Lower lobe of right lung (tissue), 2 donors: ENCODE measurements around the gene MAML3. TPM values are rescaled to one million over a fixed set of nuclear protein-coding genes. Genes with fewer than 3 reads are reported as not detected.

Experiments used
- ATAC-seq, 2 donors: fragments of 200-7000 bp; cut with Tn5 transposase; one replicate each; pipeline ENCODE4 v1.9.1; 2020 to 2022; ENCODE audit warnings: mild to moderate bottlenecking in 2 of 2, moderate library complexity in 2 of 2
- DNase-seq: peaks from one replicate; pipeline ENCODE4 v3.0.0-alpha.2; 2020
- H3K27ac ChIP-seq: fragments of 200-600 bp; one replicate; pipeline ENCODE4 v1.8.0; 2022
- H3K27me3 ChIP-seq: fragments of 200-600 bp; one replicate; pipeline ENCODE4 v1.8.0; 2022; ENCODE audit warnings: low read depth
- H3K36me3 ChIP-seq: fragments of 200-600 bp; one replicate; pipeline ENCODE4 v1.8.0; 2022; ENCODE audit warnings: mild to moderate bottlenecking
- H3K4me1 ChIP-seq: fragments of 200-600 bp; one replicate; pipeline ENCODE4 v1.8.0; 2022
- H3K4me3 ChIP-seq: fragments of 200-600 bp; one replicate; pipeline ENCODE4 v1.8.0; 2022; ENCODE audit warnings: mild to moderate bottlenecking
- H3K9me3 ChIP-seq: fragments of 200-600 bp; one replicate; pipeline ENCODE4 v1.8.0; 2022
- intact Hi-C: fragments of 100-400 bp; cut with DNase I; formaldehyde crosslinking; loops from one replicate; pipeline ENCODE4 v1.11.0; 2022
- total RNA-seq: library from RNA; stranded (reverse); fragmentation: NEBNext Ultra II Directional; extraction: Animal tissue kit (Norgen Biotek cat#: 25700); gene quantifications from one replicate; pipeline ENCODE4 v1.2.1, GENCODE V29; 2021
- TF ChIP-seq, protein P1 (sequence below): fragments of 200-600 bp; IDR thresholded peaks from one replicate; pipeline ENCODE4 v1.8.0; 2022; ENCODE audit warnings: antibody characterized with exemption, mild to moderate bottlenecking
- donor health status: DM: no; HTN: yes; CAD: no; lungs with severe emphysema.

The MAML3 gene
- total RNA-seq, 1 donor from 2014 or later, result 12.5 TPM

DNA sequence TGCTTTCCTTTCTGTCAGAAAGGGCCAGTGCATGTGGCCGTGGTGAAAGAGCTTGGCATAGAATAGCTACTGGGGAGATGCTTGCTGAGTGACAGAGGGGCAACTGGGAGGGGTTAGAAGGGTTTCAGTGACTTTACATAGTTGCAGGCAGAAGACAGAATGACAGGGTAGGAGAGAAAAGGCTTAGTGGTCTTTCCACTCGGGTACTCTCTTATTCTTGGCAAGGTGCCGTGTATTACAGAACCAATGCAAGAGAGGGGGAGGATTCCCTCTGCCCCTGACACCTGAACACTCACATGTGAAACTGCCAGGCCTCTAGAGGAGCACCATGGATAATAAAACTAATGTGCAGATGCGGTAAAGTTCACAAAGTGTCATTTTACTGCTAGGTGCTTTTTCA lies 260.2 kb downstream of the MAML3 start:
- intact Hi-C loops, result no loop called here
- H3K4me3 ChIP-seq, result no peak overlapping the region

DNA sequence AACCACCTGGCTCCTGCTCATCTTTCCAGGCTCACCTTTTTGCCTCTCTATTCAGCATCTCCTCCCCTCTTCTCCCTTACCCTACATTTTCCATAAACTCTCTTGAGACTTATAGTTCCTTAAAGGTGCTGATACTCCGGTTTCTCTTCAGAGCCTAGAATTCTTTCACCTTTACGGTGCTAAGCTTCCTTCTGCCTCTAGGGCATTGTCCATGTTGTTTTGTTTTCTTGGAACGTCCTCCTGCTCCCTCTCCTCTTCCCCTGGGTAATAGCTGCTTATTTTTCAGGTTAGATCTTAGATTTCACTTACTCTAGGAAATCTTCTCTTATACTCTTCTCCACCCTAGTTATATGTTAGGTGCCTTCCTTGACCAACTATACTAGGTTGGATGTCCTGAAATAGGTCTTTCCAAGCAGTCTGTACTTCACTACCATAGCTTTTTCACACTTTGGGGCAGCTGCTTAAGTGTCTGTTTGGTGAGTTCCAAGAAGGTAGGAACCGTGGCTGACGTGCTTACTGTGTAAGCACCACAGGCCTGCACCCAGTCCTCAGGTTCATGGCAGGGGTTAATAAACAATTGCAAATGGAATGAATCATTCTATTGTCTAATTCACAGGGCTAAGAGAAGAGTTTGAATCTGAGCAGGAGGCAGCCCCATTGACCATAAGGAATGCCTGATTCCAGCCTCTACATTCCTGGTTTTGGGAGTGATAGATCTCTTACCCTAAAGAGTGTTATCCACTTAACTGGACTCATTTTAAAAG lies 260.8 kb downstream of the MAML3 start:
- H3K36me3 ChIP-seq, result peaks cover 4% of the 10 kb centered on the region
- H3K9me3 ChIP-seq, result no peaks in the 10 kb centered on the region
- no peak overlapping the region for H3K27ac ChIP-seq
- intact Hi-C loops, result no loop called here
- H3K4me3 ChIP-seq, result no peak overlapping the region
- TF ChIP-seq, protein P1, sequence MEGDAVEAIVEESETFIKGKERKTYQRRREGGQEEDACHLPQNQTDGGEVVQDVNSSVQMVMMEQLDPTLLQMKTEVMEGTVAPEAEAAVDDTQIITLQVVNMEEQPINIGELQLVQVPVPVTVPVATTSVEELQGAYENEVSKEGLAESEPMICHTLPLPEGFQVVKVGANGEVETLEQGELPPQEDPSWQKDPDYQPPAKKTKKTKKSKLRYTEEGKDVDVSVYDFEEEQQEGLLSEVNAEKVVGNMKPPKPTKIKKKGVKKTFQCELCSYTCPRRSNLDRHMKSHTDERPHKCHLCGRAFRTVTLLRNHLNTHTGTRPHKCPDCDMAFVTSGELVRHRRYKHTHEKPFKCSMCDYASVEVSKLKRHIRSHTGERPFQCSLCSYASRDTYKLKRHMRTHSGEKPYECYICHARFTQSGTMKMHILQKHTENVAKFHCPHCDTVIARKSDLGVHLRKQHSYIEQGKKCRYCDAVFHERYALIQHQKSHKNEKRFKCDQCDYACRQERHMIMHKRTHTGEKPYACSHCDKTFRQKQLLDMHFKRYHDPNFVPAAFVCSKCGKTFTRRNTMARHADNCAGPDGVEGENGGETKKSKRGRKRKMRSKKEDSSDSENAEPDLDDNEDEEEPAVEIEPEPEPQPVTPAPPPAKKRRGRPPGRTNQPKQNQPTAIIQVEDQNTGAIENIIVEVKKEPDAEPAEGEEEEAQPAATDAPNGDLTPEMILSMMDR, result no peak
- no peaks in the 10 kb centered on the region for H3K27me3 ChIP-seq
- ATAC-seq, result no peak
- DNase-seq, result no peak
- H3K4me1 ChIP-seq, result peaks cover 13% of the 10 kb centered on the region

More for the DNA sequence above, 260.2 kb downstream of the MAML3 start:
- Histone ChIP-seq H3K27me3 (no peaks in the 10 kb centered on the region), H3K9me3 (no peaks in the 10 kb centered on the region), H3K36me3 (peaks cover 4% of the 10 kb centered on the region), H3K27ac (no peak overlapping the region), H3K4me1 (peaks cover 6% of the 10 kb centered on the region)
- TF ChIP-seq, protein P1, result no peak
- DNase-seq (no peak), ATAC-seq (no peak)

DNA sequence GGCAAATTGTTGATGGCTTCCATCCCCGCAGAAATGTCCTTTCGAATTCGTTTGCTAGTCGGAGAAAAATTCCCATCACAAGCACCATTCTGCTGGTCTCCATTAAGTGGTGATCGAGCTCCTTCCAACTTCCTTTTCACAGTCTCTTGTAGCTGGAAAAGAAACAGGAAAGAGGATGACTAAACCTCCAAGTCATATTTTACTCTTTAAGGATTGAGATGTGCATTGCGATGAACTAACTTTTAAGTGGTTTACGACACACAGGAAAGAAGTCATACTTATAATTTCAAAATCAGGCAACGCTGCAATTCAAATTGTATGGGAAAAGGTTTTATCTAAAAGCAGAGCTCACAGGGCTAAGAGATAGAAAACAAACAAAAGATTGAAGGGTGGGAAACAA lies 263.2 kb downstream of the MAML3 start:
- no peaks in the 10 kb centered on the region for H3K27me3 ChIP-seq
- no peaks in the 10 kb centered on the region for H3K9me3 ChIP-seq
- H3K4me3 ChIP-seq, result no peak overlapping the region
- peaks cover 23% of the 10 kb centered on the region for H3K4me1 ChIP-seq
- no peak for ATAC-seq
- TF ChIP-seq, protein P1, result no peak
- no peak overlapping the region for H3K27ac ChIP-seq
- intact Hi-C loops, result no loop called here
- DNase-seq, result no peak
- H3K36me3 ChIP-seq, result peaks cover 4% of the 10 kb centered on the region

DNA sequence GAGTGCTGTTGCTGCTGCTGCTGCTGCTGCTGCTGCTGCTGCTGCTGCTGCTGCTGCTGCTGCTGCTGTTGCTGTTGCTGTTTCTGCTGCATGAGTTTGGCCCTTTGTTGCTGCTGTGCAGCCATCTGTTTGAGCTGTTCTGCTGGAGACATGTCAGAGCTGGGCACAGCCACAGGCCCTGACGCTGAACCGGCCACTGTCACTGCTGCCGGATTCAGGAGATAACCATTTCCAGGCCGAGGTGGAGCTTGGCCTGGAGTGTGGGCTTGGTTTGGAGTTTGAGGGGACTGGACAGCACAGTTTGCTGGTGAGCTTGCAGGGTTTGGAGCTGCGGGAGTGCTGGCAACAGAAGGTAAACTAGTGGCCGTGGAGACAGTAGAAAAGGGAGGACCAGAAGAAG lies 264.1 kb downstream of the MAML3 start:
- Histone ChIP-seq H3K9me3 (no peaks in the 10 kb centered on the region), H3K4me1 (peaks cover 23% of the 10 kb centered on the region), H3K27ac (no peak overlapping the region), H3K4me3 (no peak overlapping the region), H3K36me3 (peaks cover 4% of the 10 kb centered on the region), H3K27me3 (no peaks in the 10 kb centered on the region)
- ATAC-seq (no peak), DNase-seq (no peak)
- TF ChIP-seq, protein P1, result no peak
- intact Hi-C loops, result no loop called here

DNA sequence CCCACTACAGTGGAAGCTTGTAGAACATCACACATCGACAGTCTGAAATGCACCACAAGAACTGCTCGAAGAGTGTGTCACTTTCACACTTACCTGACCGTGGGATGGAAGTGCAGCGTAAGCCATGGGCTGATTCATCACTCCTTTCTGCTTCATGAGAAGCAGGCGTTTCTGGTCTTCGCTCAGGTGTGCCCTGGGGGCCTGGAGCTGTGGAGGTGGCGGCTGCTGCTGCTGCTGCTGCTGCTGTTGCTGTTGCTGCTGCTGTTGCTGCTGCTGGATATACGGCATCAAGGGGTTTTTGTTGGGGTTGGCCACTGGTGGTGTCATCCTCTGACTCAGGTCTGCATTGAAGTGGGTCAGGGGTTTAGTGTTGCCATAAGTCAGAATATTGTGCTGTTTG lies 264.7 kb downstream of the MAML3 start:
- no peak overlapping the region for H3K27ac ChIP-seq
- peaks cover 4% of the 10 kb centered on the region for H3K36me3 ChIP-seq
- ATAC-seq (no peak), DNase-seq (no peak)
- TF ChIP-seq, protein P1, result no peak
- intact Hi-C loops, result no loop called here
- H3K4me3 ChIP-seq, result no peak overlapping the region
- no peaks in the 10 kb centered on the region for H3K9me3 ChIP-seq
- no peaks in the 10 kb centered on the region for H3K27me3 ChIP-seq
- H3K4me1 ChIP-seq, result peaks cover 23% of the 10 kb centered on the region
